Measurements from ENCODE around the gene EIPR1. TPM values are rescaled to one million over a fixed set of nuclear protein-coding genes. Genes with fewer than 3 reads are reported as not detected.

EIPR1 gene
- total RNA-seq, 4 donors from 2014 or later, result 13.8 to 19.0 (median 15.3) TPM

DNA sequence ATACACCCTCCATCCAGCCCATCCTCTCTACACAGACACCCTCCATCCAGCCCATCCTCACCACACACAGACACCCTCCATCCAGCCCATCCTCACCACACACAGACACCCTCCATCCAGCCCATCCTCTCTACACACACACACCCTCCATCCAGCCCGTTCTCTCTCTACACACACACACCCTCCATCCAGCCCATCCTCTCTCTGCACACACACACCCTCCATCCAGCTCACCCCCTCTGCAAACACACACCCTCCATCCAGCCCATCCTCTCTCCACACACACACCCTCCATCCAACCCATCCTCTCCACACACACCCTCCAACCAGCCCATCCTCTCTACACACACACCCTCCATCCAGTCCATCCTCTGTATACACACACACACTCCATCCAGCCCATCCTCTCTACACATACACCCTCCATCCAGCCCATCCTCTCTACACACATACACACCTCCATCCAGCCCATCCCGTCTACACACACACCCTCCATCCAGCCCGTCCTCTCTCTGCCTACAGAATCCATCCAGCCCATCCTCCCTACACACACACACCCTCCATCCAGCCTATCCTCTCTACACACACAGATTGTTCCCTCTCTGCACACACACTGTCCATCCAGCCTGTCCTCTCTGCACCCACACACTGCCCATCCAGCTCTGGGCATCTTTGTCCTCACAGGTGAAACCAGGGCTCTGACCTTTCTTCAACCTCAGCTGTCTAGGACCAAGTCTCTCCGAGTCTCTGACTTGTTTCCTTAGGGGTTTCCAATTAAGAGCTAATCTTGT, 81.2 kb downstream of the EIPR1 start:
- DNase-seq (ENCODE audit: extremely low spot score), result no peak
- H3K27me3 ChIP-seq, result no peaks in the 10 kb centered on the region
- 91% methylated on average over 4 of the region's 4 CpGs for WGBS
- H3K27ac ChIP-seq (replicated peaks in 1 of 4), result no peak overlapping the region
- H3K9me3 ChIP-seq, result no peaks in the 10 kb centered on the region
- no peaks in the 10 kb centered on the region for H3K4me1 ChIP-seq
- H3K4me3 ChIP-seq, result no peak overlapping the region
- intact Hi-C loops (cut with DNase I), result no loop called here
- TF ChIP-seq POLR2AphosphoS5 (IDR thresholded peaks at IDR 0.05), result no peak
- TF ChIP-seq POLR2A (IDR thresholded peaks at IDR 0.05; ENCODE audit: low read depth), result no peak
- TF ChIP-seq, protein P1, sequence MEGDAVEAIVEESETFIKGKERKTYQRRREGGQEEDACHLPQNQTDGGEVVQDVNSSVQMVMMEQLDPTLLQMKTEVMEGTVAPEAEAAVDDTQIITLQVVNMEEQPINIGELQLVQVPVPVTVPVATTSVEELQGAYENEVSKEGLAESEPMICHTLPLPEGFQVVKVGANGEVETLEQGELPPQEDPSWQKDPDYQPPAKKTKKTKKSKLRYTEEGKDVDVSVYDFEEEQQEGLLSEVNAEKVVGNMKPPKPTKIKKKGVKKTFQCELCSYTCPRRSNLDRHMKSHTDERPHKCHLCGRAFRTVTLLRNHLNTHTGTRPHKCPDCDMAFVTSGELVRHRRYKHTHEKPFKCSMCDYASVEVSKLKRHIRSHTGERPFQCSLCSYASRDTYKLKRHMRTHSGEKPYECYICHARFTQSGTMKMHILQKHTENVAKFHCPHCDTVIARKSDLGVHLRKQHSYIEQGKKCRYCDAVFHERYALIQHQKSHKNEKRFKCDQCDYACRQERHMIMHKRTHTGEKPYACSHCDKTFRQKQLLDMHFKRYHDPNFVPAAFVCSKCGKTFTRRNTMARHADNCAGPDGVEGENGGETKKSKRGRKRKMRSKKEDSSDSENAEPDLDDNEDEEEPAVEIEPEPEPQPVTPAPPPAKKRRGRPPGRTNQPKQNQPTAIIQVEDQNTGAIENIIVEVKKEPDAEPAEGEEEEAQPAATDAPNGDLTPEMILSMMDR (IDR thresholded peaks at IDR 0.05), result no peak
- TF ChIP-seq EP300 (IDR thresholded peaks at IDR 0.05), result no peak
- no peaks in the 10 kb centered on the region for H3K36me3 ChIP-seq

DNA sequence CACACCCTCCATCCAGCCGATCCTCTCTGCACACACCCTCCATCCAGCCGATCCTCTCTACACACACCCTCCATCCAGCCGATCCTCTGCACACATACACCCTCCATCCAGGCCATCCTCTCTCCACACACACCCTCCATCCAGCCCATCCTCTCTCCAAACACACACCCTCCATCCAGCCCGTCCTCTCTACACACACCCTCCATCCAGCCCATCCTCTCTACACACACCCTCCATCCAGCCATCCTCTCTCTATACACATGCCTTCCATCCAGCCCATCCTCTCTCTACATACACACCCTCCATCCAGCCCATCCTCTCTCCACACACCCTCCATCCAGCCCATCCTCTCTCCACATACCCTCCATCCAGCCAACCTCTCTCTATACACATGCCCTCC, 83.1 kb downstream of the EIPR1 start:
- DNase-seq (ENCODE audit: extremely low spot score), result no peak
- intact Hi-C loops (cut with DNase I), result no loop called here

DNA sequence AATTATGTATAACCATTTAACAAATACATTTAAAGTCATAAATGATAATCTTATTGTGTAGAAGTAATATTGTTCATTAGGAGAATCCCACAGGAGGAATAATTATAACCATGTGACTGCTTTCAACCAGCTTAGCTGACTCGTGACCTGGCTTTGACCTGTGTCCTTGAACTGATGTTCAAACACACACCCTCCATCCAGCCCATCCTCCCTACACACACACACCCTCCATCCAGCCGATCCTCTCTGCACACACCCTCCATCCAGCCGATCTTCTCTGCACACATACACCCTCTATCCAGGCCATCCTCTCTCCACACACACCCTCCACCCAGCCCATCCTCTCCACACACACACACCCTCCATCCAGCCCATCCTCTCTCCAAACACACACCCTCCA, 83.5 kb downstream of the EIPR1 start:
- 59% methylated on average over 3 of the region's 3 CpGs for WGBS
- H3K27ac ChIP-seq (replicated peaks in 1 of 4), result no peak overlapping the region
- no peak overlapping the region for H3K4me3 ChIP-seq
- H3K27me3 ChIP-seq, result no peaks in the 10 kb centered on the region
- TF ChIP-seq POLR2AphosphoS5 (IDR thresholded peaks at IDR 0.05) (no peak), EP300 (IDR thresholded peaks at IDR 0.05) (no peak), POLR2A (IDR thresholded peaks at IDR 0.05; ENCODE audit: low read depth) (no peak)
- TF ChIP-seq, protein P1 (IDR thresholded peaks at IDR 0.05), result no peak
- intact Hi-C loops (cut with DNase I), result no loop called here
- no peaks in the 10 kb centered on the region for H3K9me3 ChIP-seq
- H3K4me1 ChIP-seq, result no peaks in the 10 kb centered on the region
- no peaks in the 10 kb centered on the region for H3K36me3 ChIP-seq
- no peak for DNase-seq (ENCODE audit: extremely low spot score)

More for the DNA sequence above, 83.1 kb downstream of the EIPR1 start:
- no peaks in the 10 kb centered on the region for H3K36me3 ChIP-seq
- H3K9me3 ChIP-seq, result no peaks in the 10 kb centered on the region
- H3K4me3 ChIP-seq, result no peak overlapping the region
- no peaks in the 10 kb centered on the region for H3K4me1 ChIP-seq
- H3K27ac ChIP-seq (replicated peaks in 1 of 4), result no peak overlapping the region
- 77% methylated on average over 4 of the region's 4 CpGs for WGBS
- TF ChIP-seq, protein P1 (IDR thresholded peaks at IDR 0.05), result no peak
- no peaks in the 10 kb centered on the region for H3K27me3 ChIP-seq

DNA sequence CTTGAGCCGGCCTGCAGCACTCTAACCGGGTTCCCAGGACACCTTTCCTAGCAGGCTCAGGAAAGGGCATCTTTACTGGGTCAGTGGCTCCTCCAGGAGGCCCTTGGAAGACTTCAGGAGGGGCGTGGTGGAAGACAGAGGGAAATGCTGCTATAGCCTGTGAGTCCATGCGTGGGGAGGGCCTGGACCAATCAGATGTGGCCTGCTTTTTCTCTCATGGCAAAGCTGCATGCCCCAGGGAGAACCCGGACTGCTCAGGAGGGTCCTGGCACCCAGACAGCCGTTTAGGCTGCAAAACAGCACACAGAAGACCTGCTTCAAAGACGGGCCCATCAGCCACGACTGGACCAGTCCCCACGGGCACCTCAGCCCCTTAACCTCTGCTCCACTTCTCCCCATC, 84.4 kb downstream of the EIPR1 start:
- Histone ChIP-seq H3K27ac (replicated peaks in 1 of 4) (no peak overlapping the region), H3K9me3 (no peaks in the 10 kb centered on the region), H3K4me3 (no peak overlapping the region), H3K27me3 (no peaks in the 10 kb centered on the region), H3K36me3 (no peaks in the 10 kb centered on the region), H3K4me1 (no peaks in the 10 kb centered on the region)
- DNase-seq (ENCODE audit: extremely low spot score), result no peak
- TF ChIP-seq, protein P1 (IDR thresholded peaks at IDR 0.05), result no peak
- TF ChIP-seq POLR2A (IDR thresholded peaks at IDR 0.05; ENCODE audit: low read depth), result no peak
- no peak for TF ChIP-seq POLR2AphosphoS5 (IDR thresholded peaks at IDR 0.05)
- no peak for TF ChIP-seq EP300 (IDR thresholded peaks at IDR 0.05)
- intact Hi-C loops (cut with DNase I), result no loop called here
- WGBS, result 92% methylated on average over 5 of the region's 9 CpGs

DNA sequence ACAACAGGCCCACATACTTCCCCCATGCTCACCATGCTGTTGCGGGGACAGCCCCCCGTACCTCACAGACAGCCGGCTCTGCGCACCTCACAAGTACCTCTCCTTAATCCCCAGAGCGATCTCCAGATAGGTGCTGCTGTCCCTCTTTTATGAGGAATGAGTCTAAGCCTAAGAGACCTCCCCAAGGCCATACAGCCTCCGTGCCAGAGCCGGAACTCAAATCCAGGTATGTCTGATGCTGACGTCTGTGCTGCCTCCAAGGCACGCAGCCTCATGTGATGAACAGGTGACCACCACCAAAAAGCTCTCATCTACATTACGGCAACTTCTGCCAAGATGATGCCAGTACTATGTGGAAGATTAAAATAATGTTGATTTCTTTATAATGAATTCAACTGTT, 85.2 kb downstream of the EIPR1 start:
- TF ChIP-seq, protein P1 (IDR thresholded peaks at IDR 0.05), result no peak
- TF ChIP-seq POLR2A (IDR thresholded peaks at IDR 0.05; ENCODE audit: low read depth) (no peak), EP300 (IDR thresholded peaks at IDR 0.05) (no peak), POLR2AphosphoS5 (IDR thresholded peaks at IDR 0.05) (no peak)
- H3K4me1 ChIP-seq, result no peaks in the 10 kb centered on the region
- no peaks in the 10 kb centered on the region for H3K9me3 ChIP-seq
- WGBS, result 96% methylated on average over 10 of the region's 10 CpGs
- no peaks in the 10 kb centered on the region for H3K27me3 ChIP-seq
- H3K27ac ChIP-seq (replicated peaks in 1 of 4), result no peak overlapping the region
- DNase-seq (ENCODE audit: extremely low spot score), result no peak
- intact Hi-C loops (cut with DNase I), result no loop called here
- H3K4me3 ChIP-seq, result no peak overlapping the region
- H3K36me3 ChIP-seq, result no peaks in the 10 kb centered on the region

Data from esophagus muscularis mucosa (tissue), 4 donors.